COR-L47 (cell line): Measurements from ENCODE around the gene MFAP4.
"Not testable (repeated sequence)": the region's sequence is repeated elsewhere in the genome, so short reads cannot be mapped to it uniquely, and the experiment has no call there.

ENCODE experiments used
- DNase-seq: peaks from one replicate; lab custom pipeline; 2025; lab: John Stamatoyannopoulos, UW

The MFAP4 gene

DNA sequence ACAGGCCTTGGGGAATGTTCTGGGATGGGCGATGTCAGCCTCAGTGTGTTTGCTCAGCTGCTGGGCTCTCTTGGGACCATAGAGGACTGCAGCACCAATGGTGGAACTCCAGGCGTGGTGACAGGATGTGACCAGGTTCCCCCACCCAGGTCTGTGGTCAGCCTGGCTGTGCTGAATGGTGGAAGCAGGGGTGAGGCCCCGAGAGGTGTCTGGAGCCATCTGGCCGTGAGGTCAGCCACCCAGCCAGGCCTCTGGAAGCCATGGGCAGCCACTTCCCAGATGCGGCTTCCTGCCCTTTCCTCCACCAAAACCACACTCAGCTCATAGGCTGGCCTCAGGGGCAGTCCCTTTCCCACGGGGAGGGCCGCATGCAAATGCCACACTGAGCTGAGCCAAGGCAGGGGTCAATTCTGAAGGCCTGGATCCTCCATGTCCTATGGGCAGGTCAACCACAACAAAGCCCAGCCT lies 16.5 kb downstream of the MFAP4 start:
- no peak for DNase-seq

DNA sequence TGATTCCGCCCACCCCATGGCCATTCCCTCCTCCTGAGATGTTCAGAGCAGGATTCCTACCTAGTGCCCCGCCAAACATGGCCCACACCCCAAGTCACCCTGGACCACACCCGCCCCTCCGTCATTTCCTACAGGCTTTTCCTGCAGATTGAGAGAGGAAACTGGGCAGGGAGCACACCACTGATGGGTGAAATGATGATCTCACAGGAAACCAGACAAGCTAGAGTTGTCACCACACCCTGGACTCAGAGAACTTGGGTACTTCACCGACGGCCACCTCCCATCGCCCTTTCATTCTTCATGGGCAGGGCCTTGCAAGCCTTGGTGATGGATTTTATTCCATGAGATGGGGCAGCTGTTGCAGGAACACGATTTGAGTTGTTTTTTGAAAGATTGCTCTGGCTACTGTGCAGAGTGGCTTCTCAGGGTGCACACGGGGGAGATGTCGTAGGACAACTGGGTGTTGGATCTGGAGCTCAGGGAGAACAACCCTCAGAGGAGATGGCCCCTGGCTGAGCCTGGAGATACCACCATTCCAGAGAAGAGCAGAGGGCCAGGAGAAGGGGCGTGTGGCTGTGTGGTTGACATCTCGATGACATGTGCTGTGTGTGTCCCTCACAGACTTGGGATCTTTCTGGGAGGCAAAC lies 17.0 kb downstream of the MFAP4 start:
- no peak for DNase-seq

DNA sequence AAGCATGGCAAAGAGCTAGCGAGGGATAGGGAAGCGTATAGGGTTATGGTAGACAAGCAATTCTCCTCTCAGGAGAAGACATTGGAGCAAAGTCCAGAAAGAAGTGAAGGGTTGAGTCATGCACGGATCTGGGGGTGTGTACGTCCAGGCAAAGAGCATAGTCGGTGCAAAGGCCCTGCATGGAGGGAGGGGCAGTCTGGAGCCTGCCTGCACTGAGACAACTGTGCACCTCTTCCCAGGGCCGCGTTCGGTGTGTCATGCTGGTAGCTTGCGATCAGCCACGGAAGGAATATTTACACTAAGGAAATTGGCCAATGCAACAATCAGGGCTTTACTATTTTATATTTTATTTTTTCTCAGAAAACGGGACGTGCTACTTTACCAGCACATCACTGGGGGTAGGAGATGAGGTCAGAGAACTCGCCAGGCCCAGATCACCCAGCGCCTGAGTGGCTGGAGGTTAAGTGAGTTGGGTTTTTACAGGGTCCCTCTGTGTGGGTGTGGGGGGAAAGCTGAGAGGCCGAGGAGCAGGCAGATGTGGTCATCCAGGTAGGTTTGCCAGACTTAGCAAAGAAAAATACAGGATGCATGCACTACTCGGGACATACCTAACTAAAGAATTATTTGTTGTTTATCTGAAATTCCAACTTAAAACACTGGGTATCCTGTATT lies 17.7 kb downstream of the MFAP4 start:
- DNase-seq = no peak

DNA sequence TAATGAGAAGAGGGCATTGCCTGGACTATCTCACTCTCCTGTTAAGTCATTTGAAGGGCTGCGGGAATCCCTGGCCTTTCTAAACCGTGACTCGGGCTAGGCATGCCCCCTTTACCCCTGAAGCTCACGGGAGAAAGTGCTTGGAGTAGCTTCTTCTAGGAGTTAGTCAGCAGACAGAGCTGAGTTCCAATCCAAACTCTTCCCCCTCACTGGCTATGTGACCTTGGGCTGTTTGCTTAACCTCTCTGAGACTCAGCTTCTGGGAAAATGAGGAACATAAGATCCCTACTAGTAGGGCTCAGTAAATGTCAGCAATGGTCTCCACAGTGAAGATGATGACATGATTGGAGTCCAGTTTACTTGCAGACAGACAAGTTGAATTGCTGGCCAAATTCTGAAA lies 18.8 kb downstream of the MFAP4 start:
- no peak for DNase-seq

DNA sequence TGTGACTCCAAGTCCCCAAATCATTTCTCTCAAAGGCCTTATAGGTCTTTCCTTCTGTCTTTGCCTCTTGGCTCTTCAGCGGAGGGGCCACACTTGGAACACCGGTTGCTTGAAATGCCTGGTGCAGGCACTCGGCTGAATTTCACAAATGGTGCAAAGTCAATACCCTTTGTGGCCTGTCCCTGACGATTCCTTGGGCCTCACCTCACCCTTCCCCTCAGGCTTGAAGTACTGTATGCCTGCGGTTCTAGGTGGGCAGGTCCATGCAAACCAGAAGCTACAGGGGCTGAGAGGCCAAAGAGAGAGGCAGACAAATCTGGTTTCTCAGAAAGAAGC lies 20.4 kb downstream of the MFAP4 start:
- DNase-seq = no peak

DNA sequence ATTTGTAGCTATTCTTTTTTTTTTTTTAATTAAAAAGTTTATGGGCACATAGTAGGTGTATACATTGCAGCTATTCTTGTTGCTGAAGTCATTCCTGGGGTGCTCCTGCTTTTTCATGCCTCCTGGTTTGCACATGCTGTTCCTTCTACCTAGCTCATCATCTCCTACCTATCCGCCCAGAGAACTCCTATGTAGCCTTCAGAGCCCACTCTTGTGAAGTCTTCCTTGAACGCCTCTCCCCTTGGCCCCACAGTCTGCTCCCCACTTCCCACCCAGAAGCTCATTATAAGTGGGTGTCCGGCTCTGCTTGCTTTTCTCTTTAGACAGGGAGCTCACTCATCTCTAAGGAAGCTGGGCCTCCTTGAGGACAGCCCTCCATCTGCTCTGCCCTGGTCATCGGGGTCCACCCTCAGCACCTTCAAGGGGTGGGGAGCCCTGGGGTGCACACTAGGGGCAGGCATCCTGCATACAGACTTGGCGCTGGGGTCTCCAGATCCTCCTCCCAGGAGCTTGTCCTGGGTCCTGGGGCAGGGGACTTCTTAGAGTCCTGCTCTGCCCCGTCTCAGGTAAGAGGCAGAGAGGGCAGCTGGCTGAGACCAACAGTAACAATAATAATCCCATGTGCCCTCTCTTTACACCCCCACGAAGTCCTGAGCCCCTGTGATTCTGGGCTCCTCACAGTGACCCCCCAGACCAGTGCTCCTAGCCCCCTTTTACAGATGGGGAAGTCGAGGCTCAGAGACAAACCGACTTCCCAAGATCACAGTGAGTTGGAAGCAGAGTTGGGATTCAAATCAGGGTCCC lies 21.0 kb downstream of the MFAP4 start:
- DNase-seq = no peak

- no peak for DNase-seq
These were observed 21.5 kb downstream of the MFAP4 start for GRCh38 chr17:19365499-19365817.

- peak; percentile 62 for DNase-seq
These were observed 22.1 kb downstream of the MFAP4 start for GRCh38 chr17:19364699-19365498.

GRCh38 chr17:19363460-19364035 lies 23.4 kb downstream of the MFAP4 start:
- no peak for DNase-seq

DNA sequence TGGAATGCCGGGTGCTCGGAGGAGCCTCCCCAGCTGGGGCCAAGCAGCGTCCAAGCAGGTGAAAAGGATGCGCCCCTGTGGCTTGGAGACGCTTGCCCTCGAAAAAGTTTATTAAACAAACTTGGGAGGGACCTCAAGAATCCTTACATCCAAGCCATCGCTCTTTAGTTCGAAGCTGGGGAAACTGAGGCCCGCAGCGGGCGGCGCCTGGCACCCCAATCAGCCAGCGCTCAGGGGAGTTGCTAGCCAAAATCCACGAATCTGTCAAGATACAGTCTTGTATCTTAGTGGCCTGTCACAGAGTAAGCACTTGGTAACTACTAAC lies 23.9 kb downstream of the MFAP4 start:
- no peak for DNase-seq

DNA sequence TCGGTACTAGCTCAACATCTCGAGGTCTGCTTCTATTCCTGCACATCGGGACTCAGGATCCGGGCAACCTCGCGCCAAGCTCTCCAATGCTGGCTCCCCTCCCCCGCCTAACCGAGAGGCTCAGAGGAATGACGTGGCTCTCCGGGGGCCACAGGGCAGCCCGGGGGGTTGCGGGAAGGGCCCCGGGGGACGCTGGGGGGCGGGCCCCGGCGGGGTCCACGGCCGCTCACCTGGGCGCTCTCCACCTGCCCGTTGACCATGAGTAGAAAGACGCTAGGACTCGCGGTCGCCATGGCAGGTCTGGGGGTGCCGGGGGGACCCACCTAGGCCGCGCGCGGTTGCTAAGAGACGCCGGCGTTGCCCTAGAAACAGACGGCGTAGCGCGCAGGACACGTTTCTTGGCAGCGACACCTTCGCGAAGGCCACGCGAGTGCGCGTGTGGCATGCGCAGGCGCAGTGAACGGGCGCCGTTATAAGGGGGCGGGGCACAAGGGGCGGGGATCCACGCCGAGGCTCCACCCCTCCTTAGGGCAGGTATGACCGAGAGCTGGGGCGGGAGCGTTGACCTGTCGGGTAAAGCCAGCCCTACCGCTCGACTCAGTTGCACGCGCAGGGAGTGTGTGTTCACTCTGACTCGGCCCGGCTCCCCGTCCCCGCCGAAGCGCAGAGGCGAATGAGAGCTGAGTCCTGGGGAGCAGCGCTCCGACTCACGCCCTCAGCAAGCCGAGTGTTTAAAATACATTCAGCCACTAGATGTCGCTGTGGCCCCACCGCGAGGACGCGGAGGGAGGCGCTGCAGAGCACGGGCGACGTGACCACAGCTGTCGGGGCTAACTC lies 24.5 kb downstream of the MFAP4 start, which contains the start of gene B9D1:
TSS of gene B9D1 (minus strand) at position 447 of the 837 bp plus-strand sequence. CDS start at position 293, 154 bp downstream.
- peak; percentile 68 for DNase-seq

DNA sequence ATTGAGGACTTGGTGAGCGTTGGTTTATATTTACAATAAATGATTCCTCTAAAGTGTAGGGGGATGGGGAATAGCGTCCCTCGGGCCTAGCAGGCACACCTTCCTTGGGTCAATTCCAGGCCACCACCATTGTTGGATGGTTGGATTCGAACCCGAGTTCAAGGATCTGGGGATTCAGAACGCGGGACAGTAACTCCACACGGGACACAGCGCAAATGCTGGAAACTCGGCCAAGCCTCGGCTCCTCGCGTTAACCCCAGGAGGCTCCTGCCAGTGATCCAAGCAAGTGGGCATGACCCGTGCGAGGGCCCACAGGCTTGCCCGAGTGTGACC lies 25.1 kb downstream of the MFAP4 start:
- no peak for DNase-seq

DNA sequence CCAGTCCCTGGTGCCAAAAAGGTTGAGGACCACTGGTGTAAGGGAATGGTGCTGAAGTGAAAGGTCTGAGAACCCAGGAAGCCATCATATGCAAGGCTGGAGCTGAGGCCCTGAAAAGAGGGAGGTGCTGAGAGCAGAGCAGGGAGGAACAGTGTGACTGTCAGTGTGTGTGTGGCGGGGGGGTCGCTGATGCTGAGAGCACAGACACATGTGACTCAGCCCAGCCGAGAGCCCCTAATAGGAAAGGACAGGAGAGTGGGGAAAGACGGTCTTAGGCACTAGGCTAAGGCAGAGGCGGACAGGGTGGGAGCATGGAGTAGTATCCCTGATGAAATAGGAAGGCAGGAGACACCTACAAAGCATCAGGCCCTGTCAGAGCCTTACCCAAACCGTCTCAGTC lies 25.7 kb downstream of the MFAP4 start:
- no peak for DNase-seq

GRCh38 chr17:19360772-19361171 lies 26.2 kb downstream of the MFAP4 start:
- DNase-seq = no peak

DNA sequence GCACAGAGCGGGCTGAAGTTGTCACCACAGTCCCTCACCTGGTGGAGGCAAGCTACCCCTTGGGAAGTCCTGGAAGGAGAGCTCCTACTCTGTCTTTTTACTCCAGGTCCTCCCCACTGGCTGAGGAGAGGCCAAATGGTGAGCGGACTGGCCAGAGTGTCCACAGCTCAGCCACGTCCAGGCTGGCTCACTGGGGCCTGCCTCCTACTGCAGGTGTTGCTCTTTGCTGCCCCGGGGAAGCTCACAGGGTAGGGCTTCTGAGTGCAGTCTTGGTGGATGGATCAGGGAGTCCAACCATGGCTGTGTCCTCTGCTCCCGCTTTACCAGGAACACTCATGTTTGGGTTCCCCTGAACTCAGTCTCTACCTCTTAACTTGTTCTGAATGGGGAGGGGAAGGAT lies 27.1 kb downstream of the MFAP4 start:
- no peak for DNase-seq

DNA sequence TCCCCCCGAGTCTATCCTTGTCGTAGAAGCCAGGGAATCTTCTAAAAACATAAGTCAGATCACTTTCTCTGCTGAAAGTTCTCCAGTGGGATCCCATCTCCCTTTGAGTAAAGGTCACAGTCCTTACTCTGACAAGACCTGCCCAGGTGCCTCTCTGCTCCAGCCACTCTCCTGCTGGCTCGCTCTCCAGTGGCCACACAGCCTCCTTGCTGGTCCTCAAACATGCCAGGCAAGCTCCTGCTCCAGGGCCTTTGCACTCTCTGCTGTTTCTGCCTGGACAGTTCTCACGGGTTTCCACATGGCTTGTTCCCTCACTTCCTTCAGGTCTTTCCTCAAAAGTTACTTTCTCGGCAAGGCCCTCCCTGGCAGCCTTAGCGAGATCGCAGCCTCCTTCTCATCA lies 27.8 kb downstream of the MFAP4 start:
- no peak for DNase-seq

DNA sequence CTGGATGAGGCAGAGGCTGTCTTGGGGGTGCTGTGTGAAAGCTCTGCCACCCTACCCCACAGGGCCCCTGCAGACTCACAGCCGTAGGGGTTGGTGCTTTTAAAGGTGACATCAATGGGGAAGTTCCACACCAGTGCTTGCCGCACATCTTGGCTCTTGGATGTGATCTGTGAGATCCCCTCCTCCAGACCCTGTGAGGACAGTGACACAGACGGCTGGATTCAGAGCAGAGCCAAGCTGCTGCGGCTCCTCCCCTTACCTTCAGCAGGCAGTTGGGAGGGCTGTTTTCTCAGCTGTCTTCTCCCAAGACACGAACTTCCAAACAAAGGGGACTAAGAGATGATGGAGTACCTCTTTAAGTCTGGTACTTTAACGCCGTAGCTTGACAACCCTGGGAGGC lies 29.2 kb downstream of the MFAP4 start:
- no peak for DNase-seq

DNA sequence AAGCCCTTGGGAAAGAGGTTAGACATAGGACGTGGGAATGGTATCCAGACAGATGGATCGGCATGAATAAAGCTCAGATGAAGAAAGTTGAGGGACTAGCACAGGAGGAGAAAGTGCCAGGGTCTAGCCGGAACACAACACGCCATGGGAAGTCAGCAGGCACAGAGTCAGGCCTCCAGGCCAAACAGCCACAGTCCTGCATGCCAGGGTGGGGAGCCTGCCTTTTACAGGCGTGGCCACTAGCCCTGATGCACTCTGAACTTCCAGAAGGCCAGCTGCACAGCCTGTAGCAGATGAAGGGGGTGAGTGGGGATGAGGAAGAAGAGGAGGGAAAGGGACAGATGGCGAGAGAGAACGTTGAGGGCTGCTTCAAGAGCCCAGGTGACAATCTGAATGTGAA lies 29.6 kb downstream of the MFAP4 start:
- DNase-seq = no peak

DNA sequence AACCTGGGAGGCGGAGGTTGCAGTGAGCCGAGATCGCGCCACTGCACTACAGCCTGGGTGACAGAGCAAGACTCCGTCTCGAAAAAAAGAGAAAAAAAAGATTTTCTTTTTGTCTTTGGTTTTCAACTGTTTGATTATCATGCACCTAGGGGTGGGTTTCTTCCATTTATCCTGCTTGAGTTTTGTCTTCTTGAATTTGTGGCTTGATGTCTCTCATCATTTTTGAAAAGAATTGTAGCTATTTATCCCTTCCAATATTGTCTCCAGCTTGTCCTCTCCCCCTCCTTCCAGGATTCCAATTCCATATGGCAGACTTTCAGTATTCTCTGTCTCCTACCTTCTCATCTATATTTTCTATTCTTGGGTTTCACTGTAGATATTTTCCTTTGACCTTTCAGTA lies 32.2 kb downstream of the MFAP4 start:
- no peak for DNase-seq

DNA sequence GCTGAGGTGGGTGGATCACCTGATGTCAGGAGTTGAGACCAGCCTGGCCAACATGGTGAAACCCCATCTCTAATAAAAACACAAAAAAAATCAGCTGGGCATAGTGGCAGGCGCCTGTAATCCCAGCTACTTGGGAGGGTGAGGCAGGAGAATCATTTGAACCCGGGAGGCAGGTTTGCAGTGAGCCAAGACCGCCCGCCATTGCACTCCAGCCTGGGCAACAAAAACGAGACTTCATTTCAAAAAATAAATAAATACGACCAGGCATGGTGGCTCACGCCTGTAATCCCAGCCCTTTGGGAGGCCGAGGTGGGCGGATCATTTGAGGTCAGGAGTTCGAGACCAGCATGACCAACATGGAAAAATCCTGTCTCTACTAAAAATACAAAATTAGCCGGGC lies 33.6 kb downstream of the MFAP4 start:
- DNase-seq = not testable (repeated sequence)

DNA sequence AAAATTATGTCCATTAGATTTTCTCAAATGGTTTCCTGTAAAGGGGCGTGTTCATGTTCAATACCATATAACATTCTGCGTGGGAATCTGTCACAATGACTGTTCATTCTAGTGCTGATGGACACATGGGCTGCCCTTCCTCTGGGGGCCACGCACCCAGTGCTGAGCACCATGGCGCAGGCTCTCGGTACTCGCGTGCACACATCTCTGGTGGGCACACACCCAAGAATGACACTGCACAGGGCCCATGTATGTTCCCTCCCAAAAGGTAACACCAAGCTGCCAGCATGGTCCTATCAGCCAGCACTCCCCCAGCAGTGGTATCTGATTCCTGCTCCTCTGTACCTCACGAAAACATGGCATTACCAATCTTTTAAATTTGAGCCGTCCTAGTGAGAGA lies 38.2 kb downstream of the MFAP4 start:
- DNase-seq = no peak
